HEK293 (cell line): ENCODE data around the gene CCDC43.

Experiments
- CTCF ChIA-PET: fragments of 350-600 bp; formaldehyde crosslinking; extraction: SDS; loops from one replicate; lab custom pipeline; 2021; ENCODE audit warnings: antibody characterized with exemption; lab: Yijun Ruan, JAX
- POLR2A ChIA-PET: fragments of 300-600 bp; formaldehyde crosslinking; extraction: SDS; loops from one replicate; lab custom pipeline; 2020; ENCODE audit warnings: antibody characterized with exemption, inconsistent platforms; lab: Yijun Ruan, JAX
- H3K27ac ChIP-seq: fragments of 200-500 bp; sonication (Bioruptor generic); 2 replicates; pipeline ENCODE4 v1.5.1; 2014; ENCODE audit warnings: low read depth, low read length, control low read depth, inconsistent platforms; ENCODE audit errors: extremely low read depth
- H3K36me3 ChIP-seq, 2 experiments: fragments of 200-500 bp in 1 of 2; sonication (Bioruptor generic) in 1 of 2; 1 replicate in 1 of 2; 2 replicates in 1 of 2; pipeline ENCODE4 v1.5.1; 2014 to 2017; ENCODE audit warnings: inconsistent platforms in 2 of 2, low read length in 2 of 2; ENCODE audit not compliant: control insufficient read depth in 2 of 2, insufficient read depth in 1 of 2
- H3K4me1 ChIP-seq: fragments of 200-500 bp; sonication (Bioruptor generic); 2 replicates; pipeline ENCODE4 v1.5.1; 2014; ENCODE audit warnings: mild to moderate bottlenecking, low read length, inconsistent platforms; ENCODE audit not compliant: control insufficient read depth, insufficient read depth
- H3K4me3 ChIP-seq: 2 replicates; pipeline ENCODE4 v1.5.1; 2011; ENCODE audit warnings: low read depth, mild to moderate bottlenecking, control low read depth, low read length, moderate library complexity
- H3K9me3 ChIP-seq: fragments of 200-500 bp; sonication (Bioruptor generic); 2 replicates; pipeline ENCODE4 v1.5.1; 2014; ENCODE audit warnings: low read depth, low read length, inconsistent platforms; ENCODE audit not compliant: control insufficient read depth, insufficient read depth
- GLIS1 ChIP-seq: fragments of 450-650 bp; formaldehyde crosslinking; IDR thresholded peaks from 2 replicates; pipeline ENCODE4 v1.5.1; 2016; ENCODE audit warnings: missing biosample characterization, missing genetic modification characterization
- KLF1 ChIP-seq: fragments of 450-650 bp; formaldehyde crosslinking; IDR thresholded peaks from 2 replicates; pipeline ENCODE4 v1.5.1; 2016; ENCODE audit warnings: missing biosample characterization, missing genetic modification characterization
- PATZ1 ChIP-seq: fragments of 450-650 bp; formaldehyde crosslinking; IDR thresholded peaks from 2 replicates; pipeline ENCODE4 v1.5.1; 2016; ENCODE audit warnings: missing biosample characterization, missing genetic modification characterization
- PBX3 ChIP-seq: sonication (generic); formaldehyde crosslinking; IDR thresholded peaks from 2 replicates; pipeline ENCODE4 v1.8.1; 2022; ENCODE audit warnings: mild to moderate bottlenecking, moderate library complexity, missing genetic modification reagents
- SETDB1 ChIP-seq: IDR thresholded peaks from one replicate; pipeline ENCODE4 v1.6.1; 2017; ENCODE audit warnings: mild to moderate bottlenecking, low read length, moderate library complexity, mixed read lengths; ENCODE audit not compliant: insufficient read length
- SP2 ChIP-seq: fragments of 450-650 bp; formaldehyde crosslinking; IDR thresholded peaks from 2 replicates; pipeline ENCODE4 v1.5.1; 2016; ENCODE audit warnings: missing biosample characterization, missing genetic modification characterization
- SP3 ChIP-seq: fragments of 450-650 bp; formaldehyde crosslinking; IDR thresholded peaks from 2 replicates; pipeline ENCODE4 v1.5.1; 2016; ENCODE audit warnings: missing biosample characterization, missing genetic modification characterization
- SP7 ChIP-seq: fragments of 450-650 bp; formaldehyde crosslinking; IDR thresholded peaks from 2 replicates; pipeline ENCODE4 v1.5.1; 2016; ENCODE audit warnings: missing biosample characterization, missing genetic modification characterization
- WT1 ChIP-seq: fragments of 450-650 bp; formaldehyde crosslinking; IDR thresholded peaks from 2 replicates; pipeline ENCODE4 v1.5.1; 2016; ENCODE audit warnings: missing biosample characterization, missing genetic modification characterization
- ZBTB6 ChIP-seq: fragments of 450-650 bp; formaldehyde crosslinking; IDR thresholded peaks from 2 replicates; pipeline ENCODE4 v1.5.1; 2017; ENCODE audit warnings: missing biosample characterization, missing genetic modification characterization
- ZNF335 ChIP-seq: fragments of 450-650 bp; formaldehyde crosslinking; conservative IDR thresholded peaks from 2 replicates; pipeline ENCODE4 v1.5.1; 2016; ENCODE audit warnings: missing biosample characterization, missing genetic modification characterization
- ZNF449 ChIP-seq: fragments of 450-650 bp; formaldehyde crosslinking; IDR thresholded peaks from 2 replicates; pipeline ENCODE4 v1.5.1; 2017; ENCODE audit warnings: missing biosample characterization, mild to moderate bottlenecking, missing genetic modification characterization, moderate library complexity
- ZNF664 ChIP-seq: fragments of 450-650 bp; formaldehyde crosslinking; IDR thresholded peaks from 2 replicates; pipeline ENCODE4 v1.5.1; 2016; ENCODE audit warnings: missing biosample characterization, missing genetic modification characterization
- ZNF791 ChIP-seq: fragments of 450-650 bp; formaldehyde crosslinking; IDR thresholded peaks from 2 replicates; pipeline ENCODE4 v1.5.1; 2016; ENCODE audit warnings: missing biosample characterization, missing genetic modification characterization
- ZNF837 ChIP-seq: fragments of 450-650 bp; formaldehyde crosslinking; IDR thresholded peaks from 2 replicates; pipeline ENCODE4 v1.5.1; 2016; ENCODE audit warnings: missing biosample characterization, missing genetic modification characterization
- ZSCAN23 ChIP-seq: fragments of 450-650 bp; formaldehyde crosslinking; IDR thresholded peaks from 2 replicates; pipeline ENCODE4 v1.5.1; 2016; ENCODE audit warnings: missing biosample characterization, missing genetic modification characterization
- TF ChIP-seq, protein P1 (sequence below): fragments of 450-650 bp; formaldehyde crosslinking; IDR thresholded peaks from 2 replicates; pipeline ENCODE4 v1.5.1; 2016; ENCODE audit warnings: missing biosample characterization, missing genetic modification characterization

The CCDC43 gene

GRCh38 chr17:44655983-44656710 lies 33.4 kb downstream of the CCDC43 start, which contains the start of gene MEIOC:
TSS of gene MEIOC (plus strand) at chr17:44656468. CDS start at chr17:44656614, 146 bp downstream.
- H3K9me3 ChIP-seq: no peaks in the 10 kb centered on the region
- ChIA-PET POLR2A (interaction anchor here (0.7 to 1.3 kb wide), 9 partner anchors 9 to 422 kb away, joined by 3 to 12 read pairs (median 3); partner anchors contain the start of genes FZD2 and GPATCH8), CTCF (interaction anchor here (0.5 to 3.0 kb wide), 9 partner anchors 10 to 360 kb away, joined by 3 to 14 read pairs (median 4); no protein-coding TSS in a partner anchor)
- TF ChIP-seq PBX3 (peak; percentile 68; the same call in 1 of the 2 replicates), ZNF449 (peak; percentile 42; the same call in 1 of the 2 replicates), SETDB1 (peak; percentile 75), GLIS1 (tag by site-specific recombination) (peak; percentile 86), PATZ1 (tag by site-specific recombination) (peak; percentile 71), ZNF664 (tag by site-specific recombination) (no peak), ZSCAN23 (tag by site-specific recombination) (no peak), ZBTB6 (tag by site-specific recombination) (0 out of 2 replicates have a peak, but pooled peaks have one; percentile 17), KLF1 (tag by site-specific recombination) (peak; percentile 60; the same call in 1 of the 2 replicates), SP2 (peak; percentile 61), SP7 (tag by site-specific recombination) (0 out of 2 replicates have a peak, but pooled peaks have one; percentile 21), WT1 (tag by site-specific recombination) (no peak), ZNF335 (tag by site-specific recombination) (peak; percentile 56), SP3 (tag by site-specific recombination) (peak; percentile 46), ZNF837 (tag by site-specific recombination) (no peak), ZNF791 (no peak)
- TF ChIP-seq, protein P1, sequence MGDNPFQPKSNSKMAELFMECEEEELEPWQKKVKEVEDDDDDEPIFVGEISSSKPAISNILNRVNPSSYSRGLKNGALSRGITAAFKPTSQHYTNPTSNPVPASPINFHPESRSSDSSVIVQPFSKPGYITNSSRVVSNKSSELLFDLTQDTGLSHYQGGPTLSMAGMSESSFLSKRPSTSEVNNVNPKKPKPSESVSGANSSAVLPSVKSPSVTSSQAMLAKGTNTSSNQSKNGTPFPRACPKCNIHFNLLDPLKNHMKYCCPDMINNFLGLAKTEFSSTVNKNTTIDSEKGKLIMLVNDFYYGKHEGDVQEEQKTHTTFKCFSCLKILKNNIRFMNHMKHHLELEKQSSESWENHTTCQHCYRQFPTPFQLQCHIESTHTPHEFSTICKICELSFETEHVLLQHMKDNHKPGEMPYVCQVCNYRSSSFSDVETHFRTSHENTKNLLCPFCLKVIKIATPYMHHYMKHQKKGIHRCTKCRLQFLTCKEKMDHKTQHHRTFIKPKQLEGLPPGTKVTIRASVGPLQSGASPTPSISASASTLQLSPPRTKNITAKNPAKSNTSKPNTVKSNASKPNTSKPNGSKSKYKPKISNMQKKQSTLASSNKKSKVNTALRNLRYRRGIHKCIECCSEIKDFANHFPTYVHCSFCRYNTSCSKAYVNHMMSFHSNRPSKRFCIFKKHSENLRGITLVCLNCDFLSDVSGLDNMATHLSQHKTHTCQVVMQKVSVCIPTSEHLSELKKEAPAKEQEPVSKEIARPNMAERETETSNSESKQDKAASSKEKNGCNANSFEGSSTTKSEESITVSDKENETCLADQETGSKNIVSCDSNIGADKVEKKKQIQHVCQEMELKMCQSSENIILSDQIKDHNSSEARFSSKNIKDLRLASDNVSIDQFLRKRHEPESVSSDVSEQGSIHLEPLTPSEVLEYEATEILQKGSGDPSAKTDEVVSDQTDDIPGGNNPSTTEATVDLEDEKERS (tag by site-specific recombination): no peak
- no peaks in the 10 kb centered on the region for H3K4me1 ChIP-seq
- H3K4me3 ChIP-seq: peak within 1 kb of the TSS; percentile 41
- H3K27ac ChIP-seq: peak within 1 kb of the TSS; percentile 69; the same call in 1 of the 2 replicates
- peaks cover 0 to 10% of the 10 kb centered on the region in 2 experiments; a peak in 2 of 3 replicates for H3K36me3 ChIP-seq
